ENCODE measurements around the gene MSH2.

MSH2 gene

GRCh38 chr2:47531378-47532042 lies 128.6 kb downstream of the MSH2 start:
- DNase-seq: no peak
- Mint-ChIP-seq H3K27me3 (no peaks in the 10 kb centered on the region), H3K36me3 (no peaks in the 10 kb centered on the region), H3K27ac (no peak overlapping the region), H3K4me1 (no peaks in the 10 kb centered on the region), H3K9me3 (no peaks in the 10 kb centered on the region), H3K4me3 (no peak overlapping the region)
- ATAC-seq (replicated peaks): no peak
